Type B pancreatic cell (in vitro differentiated cells): Measurements from ENCODE around the gene CLMN. TPM values are rescaled to one million over a fixed set of nuclear protein-coding genes. Genes with fewer than 3 reads are reported as not detected.

Source experiments
- DNase-seq: peaks from one replicate; pipeline ENCODE4 v3.0.0; 2021; ENCODE audit warnings: mixed read lengths; ENCODE audit not compliant: unreplicated experiment; ENCODE audit errors: extremely low spot score
- H3K27ac Mint-ChIP-seq: 2 replicates; pipeline ENCODE4 v1.8.0; 2021; ENCODE audit warnings: mild to moderate bottlenecking, mixed read lengths
- H3K27me3 Mint-ChIP-seq: 2 replicates; pipeline ENCODE4 v1.8.0; 2021; ENCODE audit warnings: mixed read lengths
- H3K36me3 Mint-ChIP-seq: 2 replicates; pipeline ENCODE4 v1.8.0; 2021; ENCODE audit warnings: mixed read lengths
- H3K4me1 Mint-ChIP-seq: one replicate; pipeline ENCODE4 v1.8.0; 2021; ENCODE audit warnings: mixed read lengths; ENCODE audit not compliant: unreplicated experiment
- H3K4me3 Mint-ChIP-seq: 2 replicates; pipeline ENCODE4 v1.8.0; 2021; ENCODE audit warnings: mild to moderate bottlenecking, mixed read lengths
- H3K9me3 Mint-ChIP-seq: 2 replicates; pipeline ENCODE4 v1.8.0; 2021; ENCODE audit warnings: mixed read lengths
- CTCF ChIP-seq: fragments of 200-600 bp; sonication (generic); conservative IDR thresholded peaks from 2 replicates; pipeline ENCODE4 v1.5.0; 2021; ENCODE audit warnings: antibody characterized with exemption, mild to moderate bottlenecking
- total RNA-seq: library from RNA; stranded (reverse); gene quantifications from 2 replicates; pipeline ENCODE4 v1.2.1, GENCODE V29; 2021; ENCODE audit warnings: low replicate concordance

The CLMN gene
- total RNA-seq, 1 donor from 2014 or later = 23.0 TPM

- Mint-ChIP-seq H3K4me3 (peak overlapping the region; percentile 49), H3K4me1 (peaks cover 12% of the 10 kb centered on the region), H3K36me3 (peaks cover 4% of the 10 kb centered on the region), H3K27ac (peak overlapping the region; percentile 95), H3K27me3 (no peaks in the 10 kb centered on the region), H3K9me3 (peaks cover 6% of the 10 kb centered on the region)
- DNase-seq = peak; percentile 57
- no peak for TF ChIP-seq CTCF
Measured at GRCh38 chr14:95265106-95266094, 54.3 kb downstream of the CLMN start.

- Mint-ChIP-seq H3K9me3 (peaks cover 6% of the 10 kb centered on the region), H3K27ac (peak overlapping the region; percentile 95), H3K27me3 (no peaks in the 10 kb centered on the region), H3K4me1 (peaks cover 12% of the 10 kb centered on the region), H3K36me3 (peaks cover 4% of the 10 kb centered on the region), H3K4me3 (no peak overlapping the region)
- peak; percentile 25 for DNase-seq
- TF ChIP-seq CTCF = no peak
Measured at GRCh38 chr14:95264271-95264973, 55.3 kb downstream of the CLMN start.

- Mint-ChIP-seq H3K4me3 (no peak overlapping the region), H3K9me3 (peaks cover 6% of the 10 kb centered on the region), H3K27me3 (no peaks in the 10 kb centered on the region), H3K4me1 (peaks cover 12% of the 10 kb centered on the region), H3K27ac (peak overlapping the region; percentile 46), H3K36me3 (peaks cover 4% of the 10 kb centered on the region)
- TF ChIP-seq CTCF = no peak
- peak; percentile 32 for DNase-seq
Measured at GRCh38 chr14:95263527-95264231, 56.0 kb downstream of the CLMN start.

- TF ChIP-seq CTCF = no peak
- peak; percentile 7 for DNase-seq
- H3K36me3 Mint-ChIP-seq = no peaks in the 10 kb centered on the region
- peak overlapping the region; percentile 46 for H3K27ac Mint-ChIP-seq
- H3K9me3 Mint-ChIP-seq = peaks cover 6% of the 10 kb centered on the region
- H3K4me1 Mint-ChIP-seq = peaks cover 12% of the 10 kb centered on the region
- H3K27me3 Mint-ChIP-seq = no peaks in the 10 kb centered on the region
- no peak overlapping the region for H3K4me3 Mint-ChIP-seq
Measured at GRCh38 chr14:95262511-95262891, 57.2 kb downstream of the CLMN start.
